GM18873 (cell line): ENCODE measurements around the gene CSNK2A2.

Experiments
- ATAC-seq: cut with Tn5 transposase; IDR thresholded peaks from one replicate; pipeline ENCODE4 v1.9.1; 2021; ENCODE audit warnings: mild to moderate bottlenecking, moderate library complexity, moderate number of reproducible peaks; ENCODE audit not compliant: unreplicated experiment, low FRiP score

The CSNK2A2 gene

DNA sequence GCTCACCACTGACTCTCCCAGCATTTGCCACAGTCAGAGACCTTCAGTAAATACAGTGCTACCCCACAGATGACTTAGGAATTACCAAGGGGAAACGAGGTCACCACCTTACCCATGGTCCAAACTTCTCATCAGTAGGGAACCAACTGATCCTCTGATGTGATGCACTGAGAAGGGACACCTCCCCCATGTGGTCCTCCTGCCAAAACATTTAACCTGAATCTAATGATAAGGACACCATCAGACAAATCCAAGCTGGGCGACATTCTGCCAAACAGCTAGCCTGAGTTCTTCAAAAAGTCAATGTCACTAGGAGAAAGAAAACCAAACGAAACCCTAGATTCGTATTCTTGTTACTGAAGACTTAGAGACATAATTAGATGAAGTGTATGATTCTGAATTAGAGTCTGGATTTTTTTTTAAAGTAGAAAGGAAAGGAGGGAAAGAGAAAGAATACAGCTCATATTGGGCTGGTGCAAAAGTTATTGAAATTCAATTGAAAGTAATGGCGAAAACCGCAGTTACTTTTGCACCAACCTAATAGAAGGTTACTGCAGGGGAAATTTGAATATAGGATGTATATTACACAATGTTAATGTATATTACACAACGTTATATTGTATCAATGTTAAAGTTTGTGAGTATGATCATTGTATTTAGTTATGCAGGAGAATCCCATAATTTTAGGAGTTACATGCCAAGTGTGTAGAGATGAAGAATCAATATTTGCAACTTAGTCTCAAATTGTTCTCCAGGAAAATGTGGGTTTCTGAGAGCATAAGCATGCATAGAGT lies 2.3 kb upstream of the CSNK2A2 start:
- ATAC-seq = no peak

DNA sequence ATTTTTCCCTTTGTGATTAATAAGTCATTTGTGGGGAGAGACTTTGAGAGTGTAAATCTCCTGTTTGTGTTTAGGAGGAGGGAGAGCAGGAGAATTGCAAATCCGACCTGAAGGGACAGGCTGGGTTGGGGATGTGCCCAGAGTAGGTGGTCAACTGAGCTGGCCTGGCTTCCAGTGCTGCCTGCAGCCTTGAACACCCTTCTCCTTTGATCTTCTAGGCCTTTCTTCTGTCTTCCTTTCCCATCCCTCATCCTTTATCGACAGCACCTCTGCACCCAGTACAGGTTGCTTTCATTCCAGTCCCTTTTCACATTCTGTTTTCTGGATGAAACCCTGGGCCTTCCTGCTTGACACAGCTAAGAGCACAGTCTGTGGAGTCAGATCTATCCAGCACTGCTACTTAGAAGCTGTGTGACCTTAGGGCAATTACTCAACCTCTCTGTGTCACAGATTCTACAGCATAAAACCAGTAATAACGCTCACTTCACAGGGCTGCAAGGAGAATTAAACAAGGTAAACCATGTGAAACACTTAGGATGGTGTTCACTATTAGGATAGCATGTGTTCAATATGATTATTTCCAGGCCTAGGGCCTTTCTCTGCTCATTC lies 1.0 kb upstream of the CSNK2A2 start:
- ATAC-seq = no peak

DNA sequence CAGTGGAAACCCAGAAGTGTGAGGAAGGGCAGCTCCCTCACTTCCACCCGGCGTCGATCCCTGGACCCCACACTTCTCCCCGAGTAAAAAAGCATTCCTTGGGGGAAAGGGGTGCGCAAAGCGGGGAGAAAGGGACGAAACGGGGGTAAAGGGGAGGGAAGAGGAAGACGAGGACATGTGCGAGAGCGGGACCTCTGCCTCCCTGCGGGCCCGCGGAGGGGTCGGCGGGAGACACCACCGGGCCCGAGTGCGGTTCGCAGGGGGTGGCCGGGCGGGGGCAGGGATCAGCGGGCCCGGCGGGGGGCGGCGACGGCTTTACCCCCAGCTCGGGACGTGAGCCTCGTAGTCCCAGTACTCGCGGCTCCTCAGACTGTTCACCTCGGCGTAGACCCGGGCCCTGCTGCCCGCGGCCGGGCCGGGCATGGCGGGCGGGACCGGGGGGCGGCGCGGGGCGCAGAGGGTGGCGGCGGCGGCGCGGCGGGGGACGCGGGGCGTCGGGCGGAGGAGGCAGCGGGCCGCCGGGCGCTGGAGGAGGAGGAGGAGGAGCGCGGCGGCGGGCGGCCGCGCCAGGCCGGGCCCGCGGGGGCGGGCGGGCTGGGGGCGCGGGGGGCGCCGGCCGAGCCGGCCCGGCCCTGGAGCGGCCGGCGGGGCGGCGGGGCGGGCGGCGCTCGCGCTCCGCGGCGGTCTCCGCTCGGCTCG lies 443 bp downstream of the CSNK2A2 start:
- ATAC-seq = no peak

DNA sequence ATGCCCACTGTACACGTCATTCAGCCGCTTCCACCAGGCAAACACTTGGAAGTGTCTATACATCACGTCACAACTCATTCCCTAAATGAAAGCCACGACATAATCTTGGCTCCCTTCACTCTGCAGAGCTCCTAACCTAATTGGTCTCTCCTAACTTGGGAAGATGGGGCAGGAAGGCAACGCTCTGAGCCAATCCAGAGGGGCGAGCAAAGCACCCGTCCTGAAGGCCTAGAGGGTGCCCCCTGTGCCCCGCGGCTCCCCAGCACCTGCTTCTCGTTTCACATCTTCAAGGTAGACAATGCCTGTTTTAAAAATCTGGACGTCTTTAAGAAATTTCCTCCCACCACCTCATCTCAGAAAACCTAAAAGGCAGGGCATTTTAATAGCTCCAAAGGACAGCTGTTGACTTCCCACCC lies 1.0 kb downstream of the CSNK2A2 start:
- ATAC-seq = no peak

DNA sequence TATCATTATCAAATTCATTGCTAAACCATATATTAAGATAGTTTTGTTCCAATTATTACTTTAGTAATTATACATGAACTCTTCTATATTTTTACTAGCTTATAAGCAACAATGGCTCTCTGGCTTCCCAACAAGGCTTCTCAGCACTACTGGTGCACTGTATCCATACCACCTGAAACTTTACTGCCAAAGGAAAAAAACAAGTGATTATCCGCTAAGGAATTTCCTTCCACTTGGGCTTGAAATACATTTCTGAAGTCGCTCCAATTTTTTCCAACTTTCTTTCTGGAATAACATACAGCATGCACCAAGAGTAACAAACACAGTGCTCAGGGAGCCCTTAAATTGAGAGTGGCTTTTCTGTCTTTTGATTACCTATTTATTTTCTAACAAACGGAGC lies 2.1 kb downstream of the CSNK2A2 start:
- ATAC-seq = no peak

DNA sequence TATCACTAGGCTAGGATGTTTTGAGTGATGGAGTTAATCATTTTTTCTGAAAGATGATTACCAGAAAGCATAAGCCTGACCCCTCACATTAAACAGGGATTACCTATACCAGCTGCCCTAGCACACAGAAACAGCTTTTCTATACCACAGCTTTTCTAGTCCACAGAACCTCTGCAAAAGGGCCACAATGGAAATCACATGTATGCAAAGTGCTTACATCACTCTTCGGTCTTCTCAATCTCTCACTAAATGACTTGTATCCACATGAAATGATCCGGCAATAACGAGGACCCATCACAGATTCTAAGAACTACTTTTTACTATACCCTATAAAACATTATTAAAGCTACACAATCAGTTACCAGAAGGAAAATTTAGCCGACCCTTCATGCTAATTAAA lies 2.6 kb downstream of the CSNK2A2 start:
- ATAC-seq = no peak

DNA sequence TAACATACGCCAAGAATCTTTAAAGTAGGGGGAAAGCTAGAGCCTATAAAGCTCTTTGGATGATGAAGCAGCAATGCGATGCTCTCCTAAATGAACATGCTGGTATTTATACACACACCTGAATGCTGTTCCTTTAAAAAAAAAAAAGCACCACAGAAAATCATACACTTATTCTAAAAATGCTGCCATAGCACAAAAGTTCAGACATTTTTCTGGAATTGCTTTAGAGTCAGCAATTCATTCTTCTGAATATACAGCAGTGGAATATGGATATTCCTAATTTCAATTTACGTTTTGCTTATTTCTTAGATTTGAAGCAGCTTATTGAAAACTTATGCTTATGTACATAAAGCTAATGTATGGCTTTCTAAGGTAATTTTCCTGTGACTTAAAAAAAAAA lies 3.1 kb downstream of the CSNK2A2 start:
- ATAC-seq = no peak

DNA sequence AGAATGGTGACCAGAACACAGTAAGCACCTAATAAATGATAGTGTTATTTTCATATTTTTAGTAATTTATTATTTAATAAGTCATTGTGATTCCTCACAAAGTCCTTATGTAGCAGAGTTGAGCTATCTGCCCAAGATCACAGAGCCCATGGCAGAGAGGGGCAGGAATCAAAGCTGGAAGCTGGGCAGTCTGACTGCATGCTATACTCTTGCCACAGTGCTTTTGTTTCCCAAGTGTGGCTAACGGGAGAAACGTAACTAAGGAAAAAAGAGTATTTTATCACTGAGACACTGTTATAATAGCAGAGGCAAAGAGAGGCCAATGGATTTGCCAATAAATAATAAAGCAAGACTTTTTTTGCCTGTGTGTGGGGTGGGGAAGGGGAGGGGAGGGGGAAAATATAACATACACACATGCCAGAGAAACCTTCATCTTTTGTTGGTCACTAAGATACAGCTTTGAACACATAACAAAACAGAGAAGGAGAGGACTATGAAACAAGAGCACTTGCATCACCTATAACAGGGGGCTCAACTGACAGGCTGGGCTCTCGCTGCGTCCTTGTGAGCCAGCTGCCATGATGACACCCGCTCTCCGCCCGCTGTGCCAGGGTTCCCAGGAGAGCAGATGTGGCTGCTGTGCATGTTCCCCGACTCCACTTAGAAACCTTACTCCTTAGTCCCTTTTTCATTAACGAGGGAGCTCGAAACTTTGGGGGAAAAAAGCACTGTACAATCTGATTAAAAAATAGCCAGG lies 10.1 kb downstream of the CSNK2A2 start:
- ATAC-seq = no peak

DNA sequence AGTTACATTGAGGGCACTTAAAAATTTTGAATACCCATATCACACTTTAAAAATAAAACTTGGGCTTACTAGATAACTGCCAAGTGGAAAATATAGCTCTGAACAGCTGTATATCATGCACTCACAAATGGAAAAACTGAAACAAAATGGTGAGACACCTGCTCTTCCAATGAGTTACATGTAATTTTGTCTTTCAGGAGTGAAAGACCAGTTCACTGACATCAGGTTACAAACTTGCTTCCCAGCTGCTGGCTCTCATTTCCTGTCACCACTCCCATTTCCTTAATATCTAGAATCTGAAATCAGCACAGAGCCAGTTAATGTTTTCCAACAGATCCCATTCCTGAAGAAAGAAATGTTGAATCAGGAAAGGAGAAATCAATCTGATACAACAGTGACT lies 10.8 kb downstream of the CSNK2A2 start:
- no peak for ATAC-seq

DNA sequence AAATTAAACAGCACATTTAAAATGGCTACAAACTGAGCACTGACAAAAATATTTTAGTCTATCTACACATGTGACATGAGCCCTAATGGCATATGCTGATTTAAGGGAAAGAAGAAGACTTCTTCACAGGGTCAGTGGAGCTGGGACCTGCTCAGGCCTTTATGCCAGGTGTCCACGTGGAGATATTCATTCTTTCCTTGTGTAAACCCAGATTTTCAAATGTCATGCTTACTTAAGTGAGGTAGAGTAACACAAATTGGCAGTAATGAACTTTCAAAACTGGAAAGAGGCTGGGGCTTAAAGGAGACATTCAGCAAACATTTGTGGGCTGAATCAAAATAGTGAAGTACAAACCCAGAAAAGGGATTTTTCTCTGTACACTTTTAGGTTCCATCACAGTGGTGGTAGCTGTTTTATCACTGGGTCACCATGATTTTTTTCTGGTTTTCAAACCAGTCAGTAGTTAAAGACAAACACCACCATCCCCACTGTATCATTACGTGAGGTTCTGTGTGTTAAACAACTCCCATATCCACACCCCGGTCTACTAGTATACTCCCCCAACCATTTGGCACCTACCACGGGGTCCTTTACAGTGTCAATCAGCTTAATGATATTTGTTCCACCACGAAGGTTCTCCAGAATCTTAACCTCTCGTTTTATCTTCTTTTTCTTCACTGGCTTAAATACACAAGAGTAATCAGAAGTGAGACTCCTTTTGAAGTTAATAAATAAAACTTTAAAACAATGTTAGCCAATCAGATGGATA lies 11.5 kb downstream of the CSNK2A2 start:
- ATAC-seq = no peak

DNA sequence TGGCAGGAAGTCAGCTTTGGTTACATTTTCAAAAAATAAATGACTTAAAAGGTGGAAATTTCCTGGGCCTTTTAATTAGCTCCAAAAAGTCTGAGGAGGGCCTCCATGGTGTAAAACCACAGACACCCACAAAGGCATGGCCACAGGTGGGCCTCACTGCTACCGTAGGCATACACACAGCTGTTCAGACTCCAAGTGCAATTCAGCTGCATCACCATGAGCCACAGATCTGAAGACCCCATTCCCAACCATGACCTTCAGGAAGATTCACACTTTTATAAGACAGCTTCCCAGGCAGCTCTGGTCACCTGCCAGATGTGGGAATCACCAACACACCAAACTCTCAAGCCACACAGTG lies 20.6 kb downstream of the CSNK2A2 start:
- ATAC-seq = no peak

DNA sequence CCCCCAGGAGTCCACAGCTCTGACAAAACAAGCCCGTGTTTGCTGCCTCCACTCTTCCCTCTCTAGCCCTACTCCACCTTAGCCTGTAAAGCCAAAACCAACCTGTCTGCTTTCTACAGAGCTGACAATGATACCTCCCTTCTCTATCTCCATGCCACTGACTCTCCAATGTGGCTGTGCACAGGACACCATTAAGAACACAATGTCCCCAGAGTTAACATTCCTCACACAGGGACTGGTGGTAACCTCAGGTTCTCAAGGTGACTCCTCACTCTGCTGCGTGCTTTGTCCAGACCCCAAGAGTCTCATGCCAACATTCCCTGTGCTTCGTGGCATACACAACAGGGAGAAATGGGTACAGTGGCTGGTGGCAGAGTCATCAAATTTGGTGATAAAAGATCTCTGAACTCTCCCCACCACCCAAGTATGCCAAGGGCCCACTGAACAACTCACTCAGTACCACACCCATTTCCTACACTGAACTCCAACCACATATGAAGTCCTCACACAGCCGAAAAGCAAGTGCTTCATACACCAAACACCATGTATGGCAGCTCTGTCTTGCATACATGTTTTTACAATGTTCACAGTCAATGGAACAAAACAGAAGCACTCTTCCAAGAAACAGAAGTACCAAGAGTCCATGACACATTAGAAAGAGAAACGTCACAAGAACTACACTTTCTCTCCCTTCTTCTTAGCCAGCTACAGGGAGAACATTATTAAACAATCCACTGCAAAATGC lies 21.1 kb downstream of the CSNK2A2 start:
- no peak for ATAC-seq

DNA sequence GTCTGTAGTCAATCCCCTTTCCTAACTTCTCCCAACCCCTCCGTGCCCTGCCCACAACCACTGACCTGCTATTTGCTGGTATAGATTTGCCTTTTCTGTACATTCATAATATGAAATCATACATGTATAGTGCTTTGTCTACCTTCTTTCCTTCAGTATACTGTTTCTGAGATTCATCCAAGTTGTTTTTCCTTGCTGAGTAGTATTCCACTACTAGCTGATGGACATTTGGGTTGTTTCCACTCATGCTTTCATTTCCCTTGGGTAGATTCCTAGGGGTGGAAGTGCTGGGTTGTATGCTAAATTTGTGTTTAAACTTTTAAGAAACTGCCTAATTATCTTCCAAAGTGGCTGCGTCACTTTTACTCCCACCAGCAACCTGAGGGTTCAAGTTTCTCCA lies 27.7 kb downstream of the CSNK2A2 start:
- no peak for ATAC-seq

DNA sequence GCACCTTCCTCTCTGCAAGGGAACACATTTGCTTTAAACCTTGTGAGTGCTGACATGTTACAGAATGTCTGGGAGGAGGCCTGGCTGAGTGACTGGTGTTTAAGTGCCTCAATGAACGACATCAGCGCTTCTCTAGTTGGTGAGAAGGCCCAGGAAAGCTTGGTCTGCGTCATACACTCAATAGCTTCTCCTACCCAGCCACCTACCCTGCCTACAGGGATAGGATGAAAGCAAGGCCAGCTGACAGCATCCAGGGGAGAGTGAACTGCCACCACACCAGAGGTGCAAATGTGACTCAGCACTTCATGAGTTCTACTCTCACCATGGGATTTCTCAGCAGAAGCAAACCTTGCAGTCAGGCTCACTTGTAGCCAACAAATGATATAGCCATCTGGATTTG lies 37.1 kb downstream of the CSNK2A2 start:
- no peak for ATAC-seq

DNA sequence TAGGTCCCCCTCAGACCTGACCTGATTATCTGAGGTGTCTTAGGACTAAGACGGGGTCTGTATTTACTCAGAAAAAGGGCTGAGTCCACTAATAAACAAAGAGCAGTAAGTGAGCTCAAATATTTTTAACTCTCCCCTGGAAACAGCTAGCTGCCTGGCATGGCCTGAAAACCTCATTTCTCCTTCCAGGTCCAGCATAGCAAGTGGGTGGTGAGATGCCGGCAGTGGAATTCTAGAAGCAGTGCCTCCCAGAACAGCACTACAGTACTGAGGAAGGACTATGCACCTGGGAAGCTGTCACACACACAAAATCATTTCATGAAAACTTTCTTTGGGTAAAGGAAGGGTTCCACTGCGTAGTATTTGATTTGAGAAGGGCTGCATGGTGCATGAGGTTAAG lies 39.2 kb downstream of the CSNK2A2 start:
- ATAC-seq = no peak

DNA sequence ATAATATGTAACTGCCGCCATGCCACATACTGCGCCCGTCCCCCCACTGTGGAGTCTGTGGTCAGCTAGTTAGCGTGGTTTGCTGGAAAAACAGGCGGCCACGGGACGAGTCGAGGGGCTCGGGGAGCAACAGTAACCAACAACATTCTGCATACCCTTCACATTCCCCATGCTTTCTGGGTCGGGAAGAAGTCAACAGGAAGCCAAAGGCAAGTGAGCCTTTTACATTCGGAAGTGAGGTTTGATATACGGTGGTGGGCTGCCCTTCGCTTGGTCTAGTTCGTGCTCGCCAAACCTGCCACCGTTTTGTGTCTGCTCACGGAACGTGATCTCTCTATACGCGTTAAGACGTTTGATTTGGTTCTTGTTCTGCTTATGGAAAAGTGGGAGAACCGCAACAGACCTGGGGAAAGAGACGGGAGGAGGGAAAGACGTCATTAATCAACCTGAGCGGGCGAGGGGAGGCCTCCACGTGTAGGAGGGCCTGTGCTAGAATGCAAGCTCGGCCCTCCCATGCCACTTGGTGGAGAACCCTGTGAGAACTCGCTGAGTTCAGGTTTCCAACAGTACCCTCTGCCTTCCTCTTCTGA lies 39.9 kb downstream of the CSNK2A2 start:
- ATAC-seq = no peak

DNA sequence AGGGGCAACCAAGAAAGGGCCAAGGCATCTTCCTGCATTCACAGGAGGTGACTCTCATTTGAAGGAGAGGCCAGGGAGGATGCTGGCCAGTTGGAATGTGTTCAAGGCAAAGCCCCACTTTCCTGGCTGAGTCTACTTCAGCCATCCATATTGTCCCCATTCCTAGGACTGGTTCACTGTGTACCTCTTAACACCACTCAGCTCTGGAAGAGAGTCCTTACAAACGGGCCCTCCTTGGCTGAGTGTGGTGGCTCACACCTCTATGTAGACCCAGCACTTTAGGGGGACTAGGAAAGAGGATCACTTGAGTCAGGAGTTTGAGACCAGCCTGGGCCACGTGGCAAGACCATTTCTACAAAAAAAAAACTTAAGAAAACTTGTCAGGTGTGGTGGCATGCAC lies 40.7 kb downstream of the CSNK2A2 start:
- no peak for ATAC-seq

DNA sequence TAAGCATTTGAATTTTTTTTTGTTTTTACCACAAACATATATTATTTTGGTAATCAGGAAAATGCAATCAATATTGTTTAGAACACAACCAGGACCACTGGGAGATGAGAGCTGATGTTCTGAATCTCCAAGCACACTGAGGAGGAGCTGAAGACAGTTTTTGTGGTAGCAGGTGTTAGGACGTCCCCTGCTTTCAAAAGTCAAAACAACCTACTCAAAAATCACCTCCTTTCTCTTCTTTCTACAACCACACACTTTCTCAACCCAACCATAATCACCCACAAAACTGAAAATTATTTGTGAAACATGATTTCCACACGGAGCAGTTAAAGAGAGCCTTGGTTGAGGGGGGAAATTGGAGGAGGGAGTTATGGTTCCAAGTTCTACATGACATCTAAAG lies 42.1 kb downstream of the CSNK2A2 start:
- no peak for ATAC-seq

DNA sequence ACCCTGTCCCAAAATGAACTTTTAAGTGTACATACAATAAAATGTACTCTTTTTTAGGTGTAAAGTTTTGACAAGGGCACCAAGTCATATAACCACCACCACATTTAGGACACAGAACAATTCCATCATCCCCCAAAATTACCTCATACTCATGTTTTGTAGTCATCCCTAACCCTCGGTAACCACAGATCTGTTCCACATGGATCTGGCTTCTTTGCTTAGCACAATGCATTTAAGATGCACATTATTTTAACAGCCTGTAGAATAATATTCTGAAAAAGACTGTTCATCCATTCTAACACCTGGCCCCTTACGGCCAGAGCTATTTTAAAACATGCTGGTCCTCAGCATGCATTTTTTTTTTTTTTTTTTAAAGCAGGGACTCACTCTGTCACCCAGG lies 43.6 kb downstream of the CSNK2A2 start:
- no peak for ATAC-seq
